WTC11 (cell line): ENCODE measurements around the gene AURKA. TPM values are rescaled to one million over a fixed set of nuclear protein-coding genes. Genes with fewer than 3 reads are reported as not detected.
"Not testable (repeated sequence)": the region's sequence is repeated elsewhere in the genome, so short reads cannot be mapped to it uniquely, and the experiment has no call there.

Experiments used
- ATAC-seq: fragments of 200-7000 bp; cut with Tn5 transposase; 2 replicates; pipeline ENCODE4 v1.10.0; 2021; ENCODE audit warnings: mild to moderate bottlenecking, moderate library complexity
- CTCF ChIA-PET: fragments of 300-600 bp; sonication (Branson Sonifier 250); formaldehyde crosslinking; loops from one replicate; lab custom pipeline; 2021; ENCODE audit warnings: antibody characterized with exemption; lab: Charles Lee
- POLR2A ChIA-PET: fragments of 350-600 bp; sonication (Branson Sonifier 250); formaldehyde crosslinking; loops from one replicate; lab custom pipeline; 2021; ENCODE audit warnings: antibody characterized with exemption; lab: Charles Lee
- DNase-seq: peaks from one replicate; pipeline ENCODE4 v3.0.0; 2021; ENCODE audit warnings: low spot score
- H3K27ac Mint-ChIP-seq: 2 replicates; pipeline ENCODE4 v1.8.0; 2021; ENCODE audit warnings: mixed read lengths
- H3K27me3 Mint-ChIP-seq: 2 replicates; pipeline ENCODE4 v1.8.0; 2021; ENCODE audit warnings: low read depth, mild to moderate bottlenecking, moderate library complexity, mixed read lengths
- H3K36me3 Mint-ChIP-seq: 2 replicates; pipeline ENCODE4 v1.8.0; 2021; ENCODE audit warnings: mixed read lengths
- H3K4me1 Mint-ChIP-seq: 2 replicates; pipeline ENCODE4 v1.8.0; 2022; ENCODE audit warnings: mixed read lengths
- H3K4me3 Mint-ChIP-seq: 2 replicates; pipeline ENCODE4 v1.8.0; 2021; ENCODE audit warnings: mild to moderate bottlenecking, moderate library complexity, mixed read lengths
- H3K9me3 Mint-ChIP-seq: 2 replicates; pipeline ENCODE4 v1.8.0; 2021; ENCODE audit warnings: mixed read lengths
- ATF1 ChIP-seq: sonication (generic); formaldehyde crosslinking; IDR thresholded peaks from 2 replicates; pipeline ENCODE4 v1.8.1; 2023; ENCODE audit warnings: mild to moderate bottlenecking, moderate library complexity, missing genetic modification reagents
- CBFB ChIP-seq: sonication (generic); formaldehyde crosslinking; IDR thresholded peaks from 2 replicates; pipeline ENCODE4 v1.8.1; 2022; ENCODE audit warnings: mild to moderate bottlenecking, low read depth, missing genetic modification reagents
- CDX4 ChIP-seq: fragments of 250-450 bp; sonication (Bioruptor Pico); IDR thresholded peaks from 2 replicates; pipeline ENCODE4 v1.9.0; 2021; ENCODE audit warnings: moderate library complexity, mild to moderate bottlenecking, inconsistent platforms, borderline replicate concordance
- CREM ChIP-seq: sonication (generic); formaldehyde crosslinking; IDR thresholded peaks from 2 replicates; pipeline ENCODE4 v1.8.1; 2022; ENCODE audit warnings: mild to moderate bottlenecking, missing genetic modification reagents, moderate library complexity
- EMX1 ChIP-seq: fragments of 250-450 bp; sonication (Bioruptor Pico); IDR thresholded peaks from 2 replicates; pipeline ENCODE4 v1.8.0; 2021; ENCODE audit warnings: mild to moderate bottlenecking
- ETV6 ChIP-seq: sonication (generic); formaldehyde crosslinking; IDR thresholded peaks from 2 replicates; pipeline ENCODE4 v1.8.1; 2022; ENCODE audit warnings: mild to moderate bottlenecking, missing genetic modification reagents
- GABPB1 ChIP-seq: sonication (generic); formaldehyde crosslinking; IDR thresholded peaks from 2 replicates; pipeline ENCODE4 v1.8.1; 2023; ENCODE audit warnings: mild to moderate bottlenecking, missing genetic modification reagents
- HMGXB4 ChIP-seq: sonication (generic); formaldehyde crosslinking; IDR thresholded peaks from 2 replicates; pipeline ENCODE4 v1.8.1; 2023; ENCODE audit warnings: mild to moderate bottlenecking, moderate library complexity, missing genetic modification reagents
- NFYB ChIP-seq: sonication (generic); formaldehyde crosslinking; conservative IDR thresholded peaks from 2 replicates; pipeline ENCODE4 v1.8.0; 2022; ENCODE audit warnings: low read depth, missing genetic modification reagents
- NR1H2 ChIP-seq: sonication (generic); formaldehyde crosslinking; IDR thresholded peaks from 2 replicates; pipeline ENCODE4 v1.9.0; 2021; ENCODE audit warnings: mild to moderate bottlenecking, moderate library complexity, missing genetic modification reagents
- RELA ChIP-seq: sonication (generic); formaldehyde crosslinking; IDR thresholded peaks from 2 replicates; pipeline ENCODE4 v1.8.1; 2022; ENCODE audit warnings: missing genetic modification reagents, mild to moderate bottlenecking, borderline replicate concordance
- SOX15 ChIP-seq: fragments of 250-450 bp; sonication (Bioruptor Pico); IDR thresholded peaks from 2 replicates; pipeline ENCODE4 v1.9.0; 2021; ENCODE audit warnings: mild to moderate bottlenecking
- ZNF219 ChIP-seq: sonication (generic); formaldehyde crosslinking; IDR thresholded peaks from 2 replicates; pipeline ENCODE4 v1.8.0; 2023; ENCODE audit warnings: missing genetic modification reagents, mild to moderate bottlenecking, borderline replicate concordance
- ZNF263 ChIP-seq: sonication (generic); formaldehyde crosslinking; IDR thresholded peaks from 2 replicates; pipeline ENCODE4 v1.8.1; 2022; ENCODE audit warnings: low read depth, mild to moderate bottlenecking, moderate library complexity, missing genetic modification reagents
- total RNA-seq: library from RNA; stranded (reverse); gene quantifications from 3 replicates; pipeline ENCODE4 v1.2.3, GENCODE V29; 2021
- TF ChIP-seq, protein P1 (sequence below): sonication (generic); formaldehyde crosslinking; IDR thresholded peaks from 2 replicates; pipeline ENCODE4 v1.8.0; 2022; ENCODE audit warnings: mild to moderate bottlenecking, missing genetic modification reagents
- TF ChIP-seq, protein P2 (sequence below): sonication (generic); formaldehyde crosslinking; IDR thresholded peaks from 2 replicates; pipeline ENCODE4 v1.8.1; 2023; ENCODE audit warnings: mild to moderate bottlenecking, missing genetic modification reagents, moderate library complexity
- TF ChIP-seq, protein P3 (sequence below): sonication (generic); formaldehyde crosslinking; IDR thresholded peaks from 2 replicates; pipeline ENCODE4 v1.8.1; 2023; ENCODE audit warnings: mild to moderate bottlenecking, missing genetic modification reagents, moderate library complexity
- TF ChIP-seq, protein P4 (sequence below): fragments of 250-450 bp; sonication (Bioruptor Pico); IDR thresholded peaks from 2 replicates; pipeline ENCODE4 v1.9.0; 2021; ENCODE audit warnings: mild to moderate bottlenecking
- TF ChIP-seq, protein P5 (sequence below): sonication (generic); formaldehyde crosslinking; IDR thresholded peaks from 2 replicates; pipeline ENCODE4 v1.8.1; 2023; ENCODE audit warnings: mild to moderate bottlenecking, missing genetic modification reagents

AURKA gene
- total RNA-seq, 1 experiment from 2014 or later: 103 TPM

- Mint-ChIP-seq H3K4me3 (no peak overlapping the region), H3K27me3 (no peaks in the 10 kb centered on the region), H3K4me1 (peaks cover 29% of the 10 kb centered on the region), H3K36me3 (peaks cover 49% of the 10 kb centered on the region), H3K27ac (peak overlapping the region; percentile 64; the same call in 1 of the 2 replicates), H3K9me3 (no peaks in the 10 kb centered on the region)
- ChIA-PET POLR2A (interaction anchor here (0.6 to 1.5 kb wide), 4 partner anchors 9 to 77 kb away, joined by 3 to 5 read pairs (median 3); partner anchors contain the start of gene RTF2), CTCF (interaction anchor here (1.5 to 1.9 kb wide), 2 partner anchors 33 to 48 kb away, joined by 4 read pairs; partner anchors contain the start of gene FAM210B)
- TF ChIP-seq CREM (CRISPR knock-in tag) (no peak), NFYB (no peak), NR1H2 (CRISPR knock-in tag) (no peak)
- DNase-seq (no peak), ATAC-seq (peak; percentile 57)
These were observed 351 bp downstream of the AURKA start for GRCh38 chr20:56391596-56392131.

DNA sequence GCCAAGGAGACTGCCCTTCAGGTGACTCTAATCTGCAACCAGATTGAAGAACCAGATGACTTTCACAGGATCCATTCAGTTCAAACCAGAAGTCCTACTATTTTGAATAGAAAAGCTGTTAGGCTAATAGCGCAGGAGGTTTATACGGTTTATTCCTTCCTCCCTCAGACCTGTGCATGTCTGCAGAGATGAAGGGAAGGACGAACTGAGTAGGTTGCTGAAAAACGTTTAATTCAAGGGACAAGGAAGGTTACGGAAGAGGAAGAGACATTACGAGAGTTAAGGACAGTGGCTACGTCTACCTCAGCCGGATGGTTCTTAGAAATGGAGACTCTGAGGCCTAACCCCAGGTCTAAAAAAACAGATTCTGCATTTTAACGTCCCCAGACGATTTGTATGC is 978 bp downstream of the AURKA start:
- peaks cover 29% of the 10 kb centered on the region for H3K4me1 Mint-ChIP-seq
- H3K4me3 Mint-ChIP-seq: no peak overlapping the region
- H3K36me3 Mint-ChIP-seq: peaks cover 54% of the 10 kb centered on the region
- ChIA-PET POLR2A (interaction anchor here (1.0 kb wide), 1 partner anchor 19 kb away, joined by 3 read pairs; no protein-coding TSS in a partner anchor), CTCF (no interaction called here)
- H3K27ac Mint-ChIP-seq: peak overlapping the region; percentile 71
- no peaks in the 10 kb centered on the region for H3K27me3 Mint-ChIP-seq
- no peak for ATAC-seq
- no peak for DNase-seq
- TF ChIP-seq, protein P1, sequence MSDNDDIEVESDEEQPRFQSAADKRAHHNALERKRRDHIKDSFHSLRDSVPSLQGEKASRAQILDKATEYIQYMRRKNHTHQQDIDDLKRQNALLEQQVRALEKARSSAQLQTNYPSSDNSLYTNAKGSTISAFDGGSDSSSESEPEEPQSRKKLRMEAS (CRISPR knock-in tag): no peak
- TF ChIP-seq CBFB (CRISPR knock-in tag): no peak
- H3K9me3 Mint-ChIP-seq: no peaks in the 10 kb centered on the region

- ATAC-seq, CTCF ChIA-PET, POLR2A ChIA-PET, H3K4me3 Mint-ChIP-seq, H3K27me3 Mint-ChIP-seq, H3K9me3 Mint-ChIP-seq, DNase-seq, H3K27ac Mint-ChIP-seq: not testable (repeated sequence)
- H3K4me1 Mint-ChIP-seq: peaks cover 29% of the 10 kb centered on the region
- peaks cover 54% of the 10 kb centered on the region for H3K36me3 Mint-ChIP-seq
These were observed 1.6 kb downstream of the AURKA start for GRCh38 chr20:56390396-56390795.

- ChIA-PET CTCF (no interaction called here), POLR2A (no interaction called here)
- no peaks in the 10 kb centered on the region for H3K27me3 Mint-ChIP-seq
- H3K4me1 Mint-ChIP-seq: peaks cover 29% of the 10 kb centered on the region
- ATAC-seq (no peak), DNase-seq (no peak)
- H3K9me3 Mint-ChIP-seq: no peaks in the 10 kb centered on the region
- H3K4me3 Mint-ChIP-seq: no peak overlapping the region
- H3K36me3 Mint-ChIP-seq: peaks cover 57% of the 10 kb centered on the region
- peak overlapping the region; percentile 50; the same call in 1 of the 2 replicates for H3K27ac Mint-ChIP-seq
- TF ChIP-seq GABPB1 (no peak), ZNF263 (CRISPR knock-in tag) (no peak), ATF1 (CRISPR knock-in tag) (no peak), RELA (CRISPR knock-in tag) (no peak), CDX4 (no peak), EMX1 (no peak), SOX15 (CRISPR knock-in tag) (no peak), ZNF219 (CRISPR knock-in tag) (no peak), ETV6 (CRISPR knock-in tag) (no peak), HMGXB4 (CRISPR knock-in tag) (no peak)
- TF ChIP-seq, protein P2, sequence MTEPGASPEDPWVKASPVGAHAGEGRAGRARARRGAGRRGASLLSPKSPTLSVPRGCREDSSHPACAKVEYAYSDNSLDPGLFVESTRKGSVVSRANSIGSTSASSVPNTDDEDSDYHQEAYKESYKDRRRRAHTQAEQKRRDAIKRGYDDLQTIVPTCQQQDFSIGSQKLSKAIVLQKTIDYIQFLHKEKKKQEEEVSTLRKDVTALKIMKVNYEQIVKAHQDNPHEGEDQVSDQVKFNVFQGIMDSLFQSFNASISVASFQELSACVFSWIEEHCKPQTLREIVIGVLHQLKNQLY (CRISPR knock-in tag): no peak
- TF ChIP-seq, protein P3, sequence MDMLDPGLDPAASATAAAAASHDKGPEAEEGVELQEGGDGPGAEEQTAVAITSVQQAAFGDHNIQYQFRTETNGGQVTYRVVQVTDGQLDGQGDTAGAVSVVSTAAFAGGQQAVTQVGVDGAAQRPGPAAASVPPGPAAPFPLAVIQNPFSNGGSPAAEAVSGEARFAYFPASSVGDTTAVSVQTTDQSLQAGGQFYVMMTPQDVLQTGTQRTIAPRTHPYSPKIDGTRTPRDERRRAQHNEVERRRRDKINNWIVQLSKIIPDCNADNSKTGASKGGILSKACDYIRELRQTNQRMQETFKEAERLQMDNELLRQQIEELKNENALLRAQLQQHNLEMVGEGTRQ: no peak
- TF ChIP-seq, protein P4, sequence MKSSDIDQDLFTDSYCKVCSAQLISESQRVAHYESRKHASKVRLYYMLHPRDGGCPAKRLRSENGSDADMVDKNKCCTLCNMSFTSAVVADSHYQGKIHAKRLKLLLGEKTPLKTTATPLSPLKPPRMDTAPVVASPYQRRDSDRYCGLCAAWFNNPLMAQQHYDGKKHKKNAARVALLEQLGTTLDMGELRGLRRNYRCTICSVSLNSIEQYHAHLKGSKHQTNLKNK (CRISPR knock-in tag): no peak
- TF ChIP-seq, protein P5, sequence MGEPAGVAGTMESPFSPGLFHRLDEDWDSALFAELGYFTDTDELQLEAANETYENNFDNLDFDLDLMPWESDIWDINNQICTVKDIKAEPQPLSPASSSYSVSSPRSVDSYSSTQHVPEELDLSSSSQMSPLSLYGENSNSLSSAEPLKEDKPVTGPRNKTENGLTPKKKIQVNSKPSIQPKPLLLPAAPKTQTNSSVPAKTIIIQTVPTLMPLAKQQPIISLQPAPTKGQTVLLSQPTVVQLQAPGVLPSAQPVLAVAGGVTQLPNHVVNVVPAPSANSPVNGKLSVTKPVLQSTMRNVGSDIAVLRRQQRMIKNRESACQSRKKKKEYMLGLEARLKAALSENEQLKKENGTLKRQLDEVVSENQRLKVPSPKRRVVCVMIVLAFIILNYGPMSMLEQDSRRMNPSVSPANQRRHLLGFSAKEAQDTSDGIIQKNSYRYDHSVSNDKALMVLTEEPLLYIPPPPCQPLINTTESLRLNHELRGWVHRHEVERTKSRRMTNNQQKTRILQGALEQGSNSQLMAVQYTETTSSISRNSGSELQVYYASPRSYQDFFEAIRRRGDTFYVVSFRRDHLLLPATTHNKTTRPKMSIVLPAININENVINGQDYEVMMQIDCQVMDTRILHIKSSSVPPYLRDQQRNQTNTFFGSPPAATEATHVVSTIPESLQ (CRISPR knock-in tag): no peak
These were observed 2.2 kb downstream of the AURKA start for GRCh38 chr20:56389807-56390206.
